Astrocyte (in vitro differentiated cells and primary cell): Measurements from ENCODE around the gene HCAR2. TPM values are rescaled to one million over a fixed set of nuclear protein-coding genes. Genes with fewer than 3 reads are reported as not detected.

Source experiments
- DNase-seq: peaks from one replicate; pipeline ENCODE4 v3.0.0-alpha.2; 2010; ENCODE audit warnings: low read depth
- FAIRE-seq: peaks from 2 replicates; lab custom pipeline; 2011; peaks lifted over from hg19 to GRCh38; lab: Jason Lieb, UNC
- H2AFZ ChIP-seq: 2 replicates; pipeline ENCODE4 v1.6.0; 2012; ENCODE audit warnings: low read depth, low read length, inconsistent platforms
- H3K27ac ChIP-seq: 2 replicates; pipeline ENCODE4 v1.5.1; 2011; ENCODE audit warnings: low read depth, low read length, inconsistent platforms
- H3K27me3 ChIP-seq: 2 replicates; pipeline ENCODE4 v1.6.0; 2011; ENCODE audit warnings: low read length, inconsistent platforms; ENCODE audit not compliant: insufficient read depth
- H3K36me3 ChIP-seq: 2 replicates; pipeline ENCODE4 v1.5.1; 2011; ENCODE audit warnings: low read length, inconsistent platforms; ENCODE audit not compliant: insufficient read depth
- H3K4me1 ChIP-seq: 2 replicates; pipeline ENCODE4 v1.5.1; 2011; ENCODE audit warnings: low read length, inconsistent platforms; ENCODE audit not compliant: insufficient read depth
- H3K4me2 ChIP-seq: 2 replicates; pipeline ENCODE4 v1.6.0; 2012; ENCODE audit warnings: low read length, inconsistent platforms
- H3K4me3 ChIP-seq: 2 replicates; pipeline ENCODE4 v1.5.1; 2011; ENCODE audit warnings: low read depth, mild to moderate bottlenecking, low read length, inconsistent platforms; ENCODE audit not compliant: insufficient read depth
- H3K79me2 ChIP-seq: 2 replicates; pipeline ENCODE4 v1.6.0; 2012; ENCODE audit warnings: mild to moderate bottlenecking, low read length, inconsistent platforms; ENCODE audit not compliant: insufficient read depth
- H3K9ac ChIP-seq: 2 replicates; pipeline ENCODE4 v1.6.0; 2012; ENCODE audit warnings: mild to moderate bottlenecking, low read length, inconsistent platforms
- H3K9me3 ChIP-seq: 2 replicates; pipeline ENCODE4 v1.5.1; 2012; ENCODE audit warnings: low read depth, mild to moderate bottlenecking, low read length, inconsistent platforms; ENCODE audit not compliant: insufficient read depth
- H4K20me1 ChIP-seq: 2 replicates; pipeline ENCODE4 v1.6.0; 2012; ENCODE audit warnings: low read length, inconsistent platforms; ENCODE audit not compliant: insufficient read depth
- H3K27ac Mint-ChIP-seq: one replicate; pipeline ENCODE4 v1.8.0; 2021; ENCODE audit warnings: mild to moderate bottlenecking, mixed read lengths; ENCODE audit not compliant: unreplicated experiment
- H3K27me3 Mint-ChIP-seq: one replicate; pipeline ENCODE4 v1.8.0; 2021; ENCODE audit warnings: low read depth, mixed read lengths; ENCODE audit not compliant: unreplicated experiment
- H3K36me3 Mint-ChIP-seq: one replicate; pipeline ENCODE4 v1.8.0; 2021; ENCODE audit warnings: low read depth, mixed read lengths; ENCODE audit not compliant: unreplicated experiment
- H3K4me1 Mint-ChIP-seq: one replicate; pipeline ENCODE4 v1.8.0; 2021; ENCODE audit warnings: low read depth, mixed read lengths; ENCODE audit not compliant: unreplicated experiment
- H3K4me3 Mint-ChIP-seq: one replicate; pipeline ENCODE4 v1.8.0; 2021; ENCODE audit warnings: mild to moderate bottlenecking, moderate library complexity, mixed read lengths; ENCODE audit not compliant: unreplicated experiment
- H3K9me3 Mint-ChIP-seq: one replicate; pipeline ENCODE4 v1.8.0; 2021; ENCODE audit warnings: mild to moderate bottlenecking, mixed read lengths; ENCODE audit not compliant: unreplicated experiment
- EZH2 ChIP-seq: IDR thresholded peaks from 2 replicates; pipeline ENCODE4 v1.6.1; 2012; ENCODE audit warnings: mild to moderate bottlenecking, low read length, inconsistent platforms; ENCODE audit not compliant: insufficient read depth
- total RNA-seq: library from RNA; stranded (reverse); gene quantifications from 2 replicates; pipeline ENCODE4 v1.2.1, GENCODE V29; 2021
- TF ChIP-seq, protein P1 (sequence below): IDR thresholded peaks from 2 replicates; pipeline ENCODE4 v1.5.1; 2011; ENCODE audit warnings: low read depth, mild to moderate bottlenecking, inconsistent platforms, low read length, moderate library complexity; ENCODE audit not compliant: insufficient read depth

The HCAR2 gene
- total RNA-seq, 1 donor from 2014 or later: not detected

GRCh38 chr12:122665349-122665748 lies 37.8 kb downstream of the HCAR2 start:
- no peak for TF ChIP-seq EZH2
- TF ChIP-seq, protein P1, sequence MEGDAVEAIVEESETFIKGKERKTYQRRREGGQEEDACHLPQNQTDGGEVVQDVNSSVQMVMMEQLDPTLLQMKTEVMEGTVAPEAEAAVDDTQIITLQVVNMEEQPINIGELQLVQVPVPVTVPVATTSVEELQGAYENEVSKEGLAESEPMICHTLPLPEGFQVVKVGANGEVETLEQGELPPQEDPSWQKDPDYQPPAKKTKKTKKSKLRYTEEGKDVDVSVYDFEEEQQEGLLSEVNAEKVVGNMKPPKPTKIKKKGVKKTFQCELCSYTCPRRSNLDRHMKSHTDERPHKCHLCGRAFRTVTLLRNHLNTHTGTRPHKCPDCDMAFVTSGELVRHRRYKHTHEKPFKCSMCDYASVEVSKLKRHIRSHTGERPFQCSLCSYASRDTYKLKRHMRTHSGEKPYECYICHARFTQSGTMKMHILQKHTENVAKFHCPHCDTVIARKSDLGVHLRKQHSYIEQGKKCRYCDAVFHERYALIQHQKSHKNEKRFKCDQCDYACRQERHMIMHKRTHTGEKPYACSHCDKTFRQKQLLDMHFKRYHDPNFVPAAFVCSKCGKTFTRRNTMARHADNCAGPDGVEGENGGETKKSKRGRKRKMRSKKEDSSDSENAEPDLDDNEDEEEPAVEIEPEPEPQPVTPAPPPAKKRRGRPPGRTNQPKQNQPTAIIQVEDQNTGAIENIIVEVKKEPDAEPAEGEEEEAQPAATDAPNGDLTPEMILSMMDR: no peak
- Mint-ChIP-seq H3K27me3 (peaks cover 2% of the 10 kb centered on the region), H3K4me1 (no peaks in the 10 kb centered on the region), H3K9me3 (no peaks in the 10 kb centered on the region), H3K36me3 (no peaks in the 10 kb centered on the region), H3K27ac (no peak overlapping the region), H3K4me3 (no peak overlapping the region)
- DNase-seq (no peak), FAIRE-seq (no peak)
- Histone ChIP-seq H3K27ac (no peak overlapping the region), H3K9ac (no peak overlapping the region), H3K27me3 (no peaks in the 10 kb centered on the region), H3K36me3 (no peaks in the 10 kb centered on the region), H2AFZ (no peak overlapping the region), H3K4me1 (peaks cover 7% of the 10 kb centered on the region), H3K79me2 (no peaks in the 10 kb centered on the region), H3K4me2 (no peak overlapping the region), H4K20me1 (no peaks in the 10 kb centered on the region), H3K4me3 (no peak overlapping the region), H3K9me3 (no peaks in the 10 kb centered on the region)

DNA sequence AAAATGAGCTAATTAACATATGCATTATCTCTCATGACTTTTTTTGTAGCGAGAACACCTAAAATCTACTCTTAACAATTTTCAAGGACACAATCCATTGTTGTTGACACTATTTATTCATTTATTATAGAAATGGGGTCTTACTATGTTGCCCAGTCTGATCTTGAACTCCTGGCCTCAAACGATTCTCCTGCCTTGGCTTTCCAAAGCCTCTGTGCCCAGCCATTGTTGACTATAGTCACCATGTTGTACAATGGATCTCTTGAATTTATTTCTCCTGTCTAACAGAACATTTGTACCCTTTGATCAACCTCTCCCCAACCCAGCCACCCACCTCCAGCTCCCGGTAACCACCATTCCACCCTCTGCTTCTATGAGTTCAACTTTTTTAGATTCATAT lies 41.2 kb downstream of the HCAR2 start:
- no peak for DNase-seq
- Histone ChIP-seq H4K20me1 (no peaks in the 10 kb centered on the region), H3K9ac (no peak overlapping the region), H3K27me3 (no peaks in the 10 kb centered on the region), H2AFZ (no peak overlapping the region), H3K4me3 (no peak overlapping the region), H3K4me1 (no peaks in the 10 kb centered on the region), H3K9me3 (no peaks in the 10 kb centered on the region), H3K27ac (no peak overlapping the region), H3K79me2 (no peaks in the 10 kb centered on the region), H3K4me2 (no peak overlapping the region), H3K36me3 (no peaks in the 10 kb centered on the region)
- Mint-ChIP-seq H3K4me3 (no peak overlapping the region), H3K27me3 (peaks cover 2% of the 10 kb centered on the region), H3K27ac (no peak overlapping the region), H3K4me1 (no peaks in the 10 kb centered on the region), H3K9me3 (no peaks in the 10 kb centered on the region), H3K36me3 (no peaks in the 10 kb centered on the region)
- no peak for TF ChIP-seq EZH2
- TF ChIP-seq, protein P1: no peak
- FAIRE-seq: no peak

DNA sequence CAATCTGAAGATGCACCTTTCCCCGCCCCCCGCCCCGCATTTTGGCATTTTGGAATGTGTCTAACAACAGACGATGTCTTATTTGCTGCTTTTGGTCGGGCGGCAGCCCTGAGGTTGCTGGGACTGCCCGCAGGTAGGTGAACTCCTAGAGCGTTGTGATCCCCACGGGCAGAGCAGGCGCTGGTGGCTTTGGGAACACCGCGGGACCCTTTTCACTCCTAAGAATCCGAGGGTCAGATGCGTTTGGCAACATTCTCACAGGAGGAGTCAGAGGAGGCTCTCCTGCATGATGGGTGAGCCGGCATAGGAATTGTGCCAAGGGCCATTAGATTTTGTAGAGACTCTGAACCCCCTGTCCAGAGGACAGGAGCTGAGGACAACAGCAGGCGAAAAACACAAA lies 41.9 kb downstream of the HCAR2 start:
- Mint-ChIP-seq H3K27ac (no peak overlapping the region), H3K27me3 (peaks cover 2% of the 10 kb centered on the region), H3K9me3 (no peaks in the 10 kb centered on the region), H3K4me3 (no peak overlapping the region), H3K36me3 (no peaks in the 10 kb centered on the region), H3K4me1 (no peaks in the 10 kb centered on the region)
- H3K4me3 ChIP-seq: no peak overlapping the region
- no peak overlapping the region for H3K27ac ChIP-seq
- FAIRE-seq (no peak), DNase-seq (no peak)
- TF ChIP-seq, protein P1: no peak
- TF ChIP-seq EZH2: no peak
- H3K36me3 ChIP-seq: no peaks in the 10 kb centered on the region
- no peaks in the 10 kb centered on the region for H4K20me1 ChIP-seq
- H3K9ac ChIP-seq: no peak overlapping the region
- H3K4me2 ChIP-seq: no peak overlapping the region
- no peaks in the 10 kb centered on the region for H3K4me1 ChIP-seq
- H3K9me3 ChIP-seq: no peaks in the 10 kb centered on the region
- no peaks in the 10 kb centered on the region for H3K79me2 ChIP-seq
- H2AFZ ChIP-seq: no peak overlapping the region
- H3K27me3 ChIP-seq: no peaks in the 10 kb centered on the region
